Gastrocnemius medialis (tissue), 4 donors: ENCODE measurements around the gene EP400.

Source experiments
- CTCF ChIP-seq, 5 experiments: fragments of 450-650 bp in 3 of 5; fragments of 200-600 bp in 2 of 5; sonication (generic) in 2 of 5; IDR thresholded peaks in 4 of 5; conservative IDR thresholded peaks in 1 of 5; 1 replicate in 4 of 5; 2 replicates in 1 of 5; pipeline ENCODE4 v1.5.1; 2016 to 2019; ENCODE audit warnings: antibody characterized with exemption in 5 of 5, mild to moderate bottlenecking in 3 of 5, moderate library complexity in 3 of 5
- POLR2A ChIP-seq, 2 donors: fragments of 450-650 bp; IDR thresholded peaks; one replicate each; pipeline ENCODE4 v1.6.1; 2017; ENCODE audit warnings: antibody characterized with exemption in 2 of 2, mild to moderate bottlenecking in 2 of 2, moderate library complexity in 2 of 2

DNA sequence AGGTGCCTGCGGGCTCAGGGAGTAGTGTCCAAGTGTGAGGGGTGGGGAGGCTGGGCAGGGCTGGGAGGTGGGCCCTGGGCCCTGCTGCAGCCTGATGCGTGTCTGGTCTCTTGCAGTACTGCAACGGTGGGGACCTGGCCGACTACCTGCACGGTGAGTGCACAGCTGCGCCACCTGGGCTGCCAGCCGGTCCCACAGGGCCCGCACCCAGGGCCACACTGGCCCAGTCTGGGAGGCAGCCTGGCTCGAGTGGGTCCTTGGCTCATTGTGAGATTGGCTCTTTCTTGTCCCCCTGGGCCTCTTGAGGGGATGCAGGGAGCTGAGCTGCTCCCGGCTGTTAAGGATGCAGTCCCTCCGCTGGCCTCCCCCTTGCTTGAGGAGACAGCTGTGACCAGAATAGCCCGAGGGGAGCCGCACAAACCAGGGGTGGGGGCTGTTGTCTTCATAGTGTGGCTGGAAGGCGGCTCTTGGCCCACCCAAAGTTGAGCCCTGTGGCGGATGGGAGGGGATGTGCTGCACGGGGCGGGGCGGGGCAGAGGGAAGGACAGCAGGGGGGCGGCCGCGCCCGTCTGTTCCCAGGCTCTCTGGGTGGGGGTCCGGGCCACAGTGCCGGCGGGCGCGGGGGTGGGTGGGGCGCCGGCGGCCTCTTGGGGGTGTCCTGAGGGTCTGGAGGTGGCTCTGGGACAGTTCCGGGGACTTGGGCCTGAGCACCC, 42.2 kb upstream of the EP400 start:
- TF ChIP-seq CTCF (IDR thresholded peaks at IDR 0.05 in 4 of 5, conservative IDR thresholded peaks at IDR 0.05 in 1 of 5) (no peak), POLR2A (IDR thresholded peaks at IDR 0.05) (no peak)
